HG03520 (cell line): ENCODE measurements around the gene PTGER1.

Experiments
- ATAC-seq: cut with Tn5 transposase; IDR thresholded peaks from one replicate; pipeline ENCODE4 v1.9.1; 2021; ENCODE audit warnings: mild to moderate bottlenecking, moderate library complexity; ENCODE audit not compliant: unreplicated experiment

Gene PTGER1

DNA sequence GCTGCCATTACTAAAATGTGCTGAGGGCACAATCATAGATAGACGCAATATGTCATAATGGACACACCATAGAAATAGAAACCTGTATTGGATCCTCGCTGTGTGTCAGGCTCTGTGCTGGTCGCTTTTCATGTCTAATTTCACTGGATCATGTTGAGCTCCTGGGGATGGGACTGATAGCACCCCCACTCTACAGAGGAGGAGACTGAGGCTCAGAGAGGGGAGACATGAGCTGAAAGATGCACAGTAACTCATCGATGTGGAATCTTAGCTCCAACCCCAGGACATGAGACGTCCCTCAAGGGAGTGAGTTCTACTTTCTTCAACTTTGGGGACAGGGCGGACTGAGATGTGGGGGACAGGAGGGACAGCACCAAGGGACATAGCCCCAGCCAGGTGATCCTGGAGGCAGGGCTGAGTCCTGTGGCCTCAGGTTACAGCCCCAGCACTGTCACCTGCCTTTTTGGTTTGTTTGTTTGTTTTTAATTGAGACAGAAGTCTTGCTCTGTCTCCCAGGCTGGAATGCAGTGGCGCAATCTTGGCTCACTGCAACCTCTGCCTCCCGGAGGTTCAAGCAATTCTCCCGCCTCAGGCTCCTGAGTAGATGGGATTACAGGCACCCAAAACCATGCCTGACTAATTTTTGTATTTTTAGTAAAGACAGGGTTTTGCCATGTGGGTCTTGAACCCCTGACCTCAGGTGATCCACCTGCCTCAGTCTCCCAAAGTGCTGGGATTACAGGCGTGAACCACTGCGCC lies 27.4 kb upstream of the PTGER1 start:
- ATAC-seq, result no peak

- ATAC-seq, result no peak
Measured at GRCh38 chr19:14497228-14497921, 22.2 kb upstream of the PTGER1 start.

DNA sequence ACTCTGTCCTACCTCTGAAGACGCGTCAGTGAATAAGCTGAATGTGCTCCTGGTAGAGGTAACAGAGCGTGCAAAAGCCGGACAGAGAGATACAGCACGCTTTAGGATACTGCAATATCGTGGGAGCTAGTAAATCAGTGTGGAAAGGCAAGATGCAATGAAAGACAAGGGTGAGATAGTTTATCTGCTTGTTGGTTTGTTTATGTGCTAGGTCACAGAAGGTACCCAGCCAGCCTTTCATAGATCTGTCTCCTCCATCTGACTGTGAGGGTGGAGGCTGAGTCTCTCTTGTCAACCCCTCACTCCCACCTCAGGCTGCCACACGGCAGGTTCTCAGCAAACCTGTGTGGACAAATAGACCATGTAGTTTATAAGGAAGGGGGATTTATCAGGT lies 21.7 kb upstream of the PTGER1 start:
- no peak for ATAC-seq

DNA sequence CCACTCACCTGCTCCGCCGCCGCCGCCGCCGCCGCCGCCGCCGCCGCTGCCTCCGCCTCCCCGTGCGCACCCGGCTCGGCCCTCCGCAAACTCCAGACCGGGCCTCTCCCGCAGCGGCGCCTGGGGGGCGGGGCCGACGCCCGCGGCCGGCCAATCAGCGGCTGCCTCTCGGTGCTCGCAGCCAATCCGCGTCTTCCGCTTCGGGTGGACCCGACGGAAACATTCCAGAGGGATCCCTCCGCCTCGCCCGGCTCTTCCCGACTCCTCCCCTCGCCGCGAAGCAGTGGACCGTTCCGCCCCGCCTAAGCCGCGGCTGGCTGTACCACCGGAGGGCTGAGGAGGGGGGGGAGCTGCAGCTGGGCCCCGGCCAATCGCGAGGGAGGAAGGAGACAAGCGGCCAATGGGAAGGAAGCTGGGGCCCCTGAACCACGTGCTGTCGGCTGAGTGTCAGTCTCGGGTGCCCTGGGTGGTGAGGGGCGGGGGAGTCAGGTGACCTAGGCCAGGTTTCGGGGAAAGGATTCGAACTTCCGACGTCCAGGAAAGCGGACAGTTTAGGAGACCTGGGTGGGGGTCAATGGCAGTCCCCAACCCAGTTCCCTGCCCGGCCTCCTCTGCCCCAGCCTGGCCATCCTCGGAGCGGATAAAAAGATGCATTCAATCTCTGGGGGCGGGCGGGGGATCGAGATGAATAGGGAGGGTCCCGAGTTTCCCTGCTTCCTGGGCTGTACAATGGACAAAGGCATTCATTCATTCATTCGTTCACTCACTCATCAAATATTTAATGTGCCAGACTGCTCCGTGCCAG lies 21.1 kb upstream of the PTGER1 start, which contains the start of gene GIPC1:
GIPC1 (minus strand) TSS at position 99 of the 805 bp plus-strand sequence. CDS start 13,151 bp downstream, outside the sequence.
- ATAC-seq, result peak; percentile 53

GRCh38 chr19:14495672-14496028 lies 20.5 kb upstream of the PTGER1 start:
- no peak for ATAC-seq

GRCh38 chr19:14494910-14495671 lies 19.9 kb upstream of the PTGER1 start:
- no peak for ATAC-seq

DNA sequence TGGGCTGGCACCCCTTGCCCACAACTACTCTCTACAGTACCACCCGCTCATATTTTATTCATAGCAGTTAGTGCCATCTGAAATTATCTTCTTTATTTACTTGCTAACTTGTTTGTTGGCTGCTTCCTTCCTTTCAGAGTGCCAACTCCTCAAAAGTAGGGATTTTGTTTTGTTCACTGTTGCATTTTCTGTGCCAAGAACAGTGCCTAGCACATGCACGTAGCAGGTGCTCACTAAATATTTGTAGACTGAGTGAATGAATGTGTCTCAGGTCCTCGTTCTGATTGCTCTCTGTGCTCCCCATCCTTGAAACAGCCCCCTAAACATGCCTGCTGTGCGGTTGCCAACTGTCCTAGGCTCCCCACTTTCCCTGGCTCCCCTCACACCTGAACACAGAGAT lies 19.3 kb upstream of the PTGER1 start:
- no peak for ATAC-seq

DNA sequence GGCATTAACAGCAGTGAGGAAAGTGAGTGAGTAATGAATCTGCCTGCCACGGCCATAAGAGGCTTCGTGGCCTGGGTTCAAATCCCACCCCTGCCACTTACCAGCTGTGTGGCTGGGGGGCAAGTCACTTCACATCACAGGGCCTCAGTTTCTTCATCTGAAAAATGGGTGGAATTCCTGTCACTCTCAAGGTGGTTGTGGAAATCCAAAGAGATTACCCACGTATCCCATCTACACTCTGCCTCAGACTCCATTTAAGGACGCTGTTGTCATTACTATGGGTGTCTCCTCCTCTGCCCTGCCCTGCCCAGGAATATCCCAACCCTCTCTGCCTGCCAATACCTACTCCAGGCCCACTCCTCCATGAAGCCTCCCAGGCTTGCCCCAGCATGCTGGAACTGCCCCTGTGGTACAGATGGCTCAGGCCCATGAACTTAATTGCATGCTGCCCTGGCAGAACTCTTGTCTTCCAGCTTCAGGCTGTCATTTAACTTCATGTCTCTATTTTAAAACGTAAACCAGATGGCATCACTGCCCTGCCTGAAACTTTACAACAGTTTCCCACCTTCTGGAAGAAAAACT lies 17.7 kb upstream of the PTGER1 start:
- ATAC-seq, result no peak

GRCh38 chr19:14487370-14488125 lies 12.4 kb upstream of the PTGER1 start:
- ATAC-seq, result no peak

DNA sequence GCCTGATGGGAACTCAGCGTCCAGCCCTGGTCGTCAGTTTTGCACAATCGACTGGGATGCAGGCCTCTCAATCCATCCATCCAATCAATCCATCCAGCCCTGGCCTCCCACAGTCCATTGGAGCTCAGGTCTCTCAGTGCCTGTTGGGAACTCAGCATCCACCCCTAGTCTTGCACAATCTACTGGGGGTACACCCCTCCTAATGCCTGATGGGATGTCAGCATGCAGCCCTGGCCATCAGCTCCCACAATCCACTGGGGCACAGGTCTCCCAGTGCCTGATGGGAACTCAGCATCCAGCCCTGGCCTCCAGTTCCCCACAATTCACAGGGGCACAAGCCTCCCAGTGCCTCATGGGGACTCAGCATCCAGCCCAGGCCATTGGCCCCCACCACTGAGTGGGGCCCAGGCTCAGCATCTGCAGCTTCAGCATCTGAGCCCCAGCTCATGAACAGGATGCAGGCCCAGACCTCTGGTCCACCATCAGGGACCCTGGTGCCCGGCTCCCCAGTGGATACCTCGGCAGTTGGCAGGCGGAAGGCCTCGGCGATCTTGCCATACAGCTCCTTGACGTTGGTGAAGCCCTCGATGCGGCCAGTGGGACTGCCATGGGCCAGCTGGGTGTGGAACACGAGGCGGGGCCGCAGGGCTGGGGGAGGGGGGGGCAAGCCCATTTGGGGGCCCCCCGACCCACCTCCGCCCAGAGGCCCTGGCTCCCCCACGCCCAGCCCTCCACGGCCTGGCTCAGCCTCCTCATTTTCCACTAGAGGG lies 7.2 kb upstream of the PTGER1 start:
- ATAC-seq, result no peak

DNA sequence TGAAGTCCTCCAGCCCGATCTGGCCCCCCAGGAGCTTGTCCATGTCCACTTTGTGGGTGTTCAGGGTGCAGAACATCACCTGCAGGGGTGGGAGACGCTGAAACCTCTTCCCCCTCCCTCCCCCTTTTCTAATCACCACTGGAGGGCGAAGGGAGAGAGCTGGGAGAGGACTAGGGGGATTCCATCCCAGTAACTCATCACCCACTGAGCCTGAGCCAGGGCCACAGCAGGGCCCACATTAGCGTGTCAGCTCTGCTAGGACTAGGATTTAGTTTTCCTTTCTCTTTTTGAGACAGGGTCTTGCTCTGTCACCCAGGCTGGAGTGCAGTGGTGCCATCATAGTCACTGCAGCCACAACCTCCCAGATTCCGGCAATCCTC lies 5.5 kb upstream of the PTGER1 start:
- ATAC-seq, result no peak

DNA sequence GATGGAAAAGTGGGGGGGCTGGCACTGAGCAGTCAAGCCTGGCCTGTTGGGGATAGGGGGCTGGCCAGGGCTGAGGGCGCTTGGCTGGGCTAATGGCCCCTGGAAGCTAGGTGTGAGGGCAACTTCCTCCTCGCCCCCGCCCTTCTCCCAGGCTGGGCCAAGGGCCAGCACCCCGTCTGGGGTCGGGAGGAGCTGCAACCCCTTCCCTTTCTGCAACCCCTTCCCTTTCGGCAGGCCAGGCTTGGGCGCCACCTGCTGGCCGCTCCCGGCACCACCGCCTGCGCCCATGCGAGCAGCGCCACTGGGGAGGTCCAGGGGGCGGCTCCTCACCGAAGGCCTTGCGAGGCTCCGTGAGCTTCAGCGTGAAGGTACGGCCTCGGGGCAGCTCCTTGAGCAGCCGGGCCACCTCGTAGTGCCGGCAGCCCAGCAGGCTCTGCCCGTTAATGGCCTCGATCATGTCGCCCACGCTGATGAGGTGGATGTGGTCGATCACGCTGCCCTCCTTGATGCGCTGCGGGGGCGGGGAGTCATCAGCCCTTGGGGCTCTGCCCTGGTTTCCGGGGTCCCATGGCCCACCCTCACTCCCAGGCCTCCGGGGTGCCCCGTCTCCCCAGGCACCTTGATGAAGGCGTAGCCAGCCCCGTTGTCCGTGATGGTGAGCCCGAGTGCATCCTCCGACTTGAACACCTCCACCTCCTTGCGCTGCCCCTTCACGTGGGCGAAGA lies 5.0 kb upstream of the PTGER1 start:
- ATAC-seq, result no peak

DNA sequence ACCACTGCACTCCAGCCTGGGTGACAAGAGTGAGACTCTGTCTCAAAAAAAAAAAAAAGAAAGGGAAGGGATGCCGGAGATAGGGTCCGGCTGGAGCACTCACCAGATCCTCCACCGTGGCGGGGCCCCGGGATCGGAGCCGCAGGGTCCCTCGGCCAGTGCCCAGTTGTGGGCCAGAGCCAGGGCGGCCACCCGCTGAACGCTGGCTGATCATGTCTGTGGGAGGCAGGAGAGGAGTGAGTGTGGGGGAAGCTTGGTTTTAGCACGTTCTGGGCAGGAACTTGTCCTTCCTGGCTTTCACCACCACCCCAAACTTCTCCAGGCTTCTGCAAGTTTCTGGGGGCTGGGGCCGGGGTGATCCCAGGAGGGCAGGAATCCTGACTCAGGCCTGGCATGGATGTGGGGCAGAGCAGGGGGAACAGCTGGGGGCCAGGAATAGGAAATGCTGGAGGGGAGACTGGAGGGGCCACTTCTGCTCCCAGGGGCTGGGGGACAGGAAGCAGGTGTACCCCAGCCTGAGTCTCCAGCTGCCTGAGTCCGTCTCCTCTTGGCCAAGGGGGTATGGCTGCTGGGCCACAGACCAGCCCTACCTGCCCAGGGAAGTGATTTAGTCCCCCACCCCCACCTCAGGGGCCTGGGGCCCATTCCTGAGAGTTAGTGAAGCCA lies 4.3 kb upstream of the PTGER1 start:
- ATAC-seq, result no peak

DNA sequence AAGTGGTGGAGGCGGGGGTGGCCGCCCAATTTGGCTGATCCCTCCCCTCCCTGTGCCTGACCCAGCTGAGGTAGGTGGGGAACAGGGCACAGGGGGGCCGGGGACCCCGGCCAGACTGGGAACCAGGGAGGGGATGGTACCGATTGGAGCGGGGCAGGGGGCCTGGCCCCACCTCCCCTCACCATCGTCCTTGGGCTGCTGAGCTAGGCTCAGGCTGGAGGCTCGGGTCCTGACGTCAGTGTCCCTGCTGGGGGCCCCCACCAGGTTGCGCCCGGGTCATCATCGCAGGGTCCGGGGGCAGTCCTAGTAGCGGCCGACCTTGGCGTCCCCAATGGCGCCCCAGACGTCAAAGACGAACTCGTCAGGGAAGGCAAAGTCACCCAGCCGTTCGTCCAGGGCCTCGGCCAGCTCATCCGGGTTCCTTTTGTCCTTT lies 3.0 kb upstream of the PTGER1 start:
- no peak for ATAC-seq

DNA sequence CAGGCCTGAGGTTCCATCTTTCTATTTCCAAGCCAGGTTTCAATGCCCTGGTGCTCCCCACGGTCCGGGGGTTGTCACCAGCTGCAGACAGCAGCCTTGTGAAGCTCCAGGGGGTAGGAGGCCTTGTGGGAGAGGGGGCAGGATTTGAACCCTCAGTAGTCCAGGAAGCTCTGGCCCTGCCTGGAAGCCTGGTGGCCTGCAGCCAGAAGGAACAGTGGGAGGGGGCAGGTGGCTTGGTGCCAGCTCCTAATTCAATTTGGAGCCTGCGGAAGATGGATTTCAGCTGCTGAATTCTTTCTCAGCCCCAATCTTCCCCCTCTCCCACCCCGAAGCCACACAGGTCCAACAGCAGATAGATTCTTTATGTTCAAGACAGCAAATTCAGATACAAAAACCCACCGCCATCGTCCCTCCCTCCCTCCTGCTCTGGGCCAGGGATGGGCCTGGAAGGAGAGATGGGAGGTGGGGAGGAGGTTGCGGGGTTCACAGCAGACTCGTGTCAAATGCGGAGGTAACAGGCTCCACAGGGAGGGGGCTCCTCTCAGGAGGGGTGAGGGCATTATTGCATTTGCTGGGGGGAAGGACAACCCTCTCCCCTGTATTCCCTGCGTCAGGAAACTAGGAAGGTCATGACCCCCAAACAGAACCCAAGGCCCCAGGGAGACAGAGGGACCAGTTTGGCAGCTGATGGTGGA lies 2.4 kb upstream of the PTGER1 start:
- no peak for ATAC-seq

GRCh38 chr19:14476673-14477401 lies 1.7 kb upstream of the PTGER1 start:
- ATAC-seq, result no peak

DNA sequence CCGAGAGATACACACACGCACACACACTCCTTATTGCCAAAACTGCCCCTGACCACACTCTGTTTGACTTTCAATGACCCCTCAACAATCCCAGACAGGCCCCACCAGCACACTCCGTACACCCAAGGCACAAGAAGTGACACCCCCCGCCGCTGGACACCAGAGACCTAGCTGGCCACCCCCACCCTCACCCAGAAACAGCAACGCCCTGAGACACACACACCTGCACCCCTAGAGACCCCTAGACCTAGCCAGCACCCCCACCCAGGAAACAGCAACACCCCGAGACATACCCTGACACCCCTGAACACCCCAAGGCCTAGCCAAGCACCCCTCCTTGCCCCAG lies 1.1 kb upstream of the PTGER1 start:
- no peak for ATAC-seq
